GM12874 (cell line): Measurements from ENCODE around the gene PPP4R4.

Experiments used
- TF ChIP-seq, protein P1 (sequence below): IDR thresholded peaks from 2 replicates; pipeline ENCODE4 v1.5.1; 2011; ENCODE audit warnings: low read depth, mild to moderate bottlenecking, control low read depth, low read length, moderate library complexity; ENCODE audit not compliant: insufficient read depth

The PPP4R4 gene

DNA sequence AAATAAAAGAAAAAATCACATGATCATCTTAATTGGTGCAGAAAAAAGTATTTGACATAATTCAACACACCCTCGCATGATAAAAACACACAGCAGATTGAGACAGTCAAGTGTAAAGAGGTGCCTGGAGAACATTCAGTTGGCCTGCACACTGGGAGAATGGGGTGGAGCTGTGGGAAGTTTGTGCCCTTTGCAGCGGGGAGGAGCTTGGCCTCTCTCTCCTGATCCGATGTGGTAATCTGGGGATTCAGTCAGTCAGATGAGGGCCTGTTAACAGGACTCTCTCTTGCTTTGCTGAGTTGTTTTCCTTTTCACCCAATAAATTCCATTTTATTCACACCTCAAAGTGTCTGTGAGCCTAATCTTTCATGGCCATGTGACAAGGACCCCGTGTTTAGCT is 143.1 kb downstream of the PPP4R4 start:
- TF ChIP-seq, protein P1, sequence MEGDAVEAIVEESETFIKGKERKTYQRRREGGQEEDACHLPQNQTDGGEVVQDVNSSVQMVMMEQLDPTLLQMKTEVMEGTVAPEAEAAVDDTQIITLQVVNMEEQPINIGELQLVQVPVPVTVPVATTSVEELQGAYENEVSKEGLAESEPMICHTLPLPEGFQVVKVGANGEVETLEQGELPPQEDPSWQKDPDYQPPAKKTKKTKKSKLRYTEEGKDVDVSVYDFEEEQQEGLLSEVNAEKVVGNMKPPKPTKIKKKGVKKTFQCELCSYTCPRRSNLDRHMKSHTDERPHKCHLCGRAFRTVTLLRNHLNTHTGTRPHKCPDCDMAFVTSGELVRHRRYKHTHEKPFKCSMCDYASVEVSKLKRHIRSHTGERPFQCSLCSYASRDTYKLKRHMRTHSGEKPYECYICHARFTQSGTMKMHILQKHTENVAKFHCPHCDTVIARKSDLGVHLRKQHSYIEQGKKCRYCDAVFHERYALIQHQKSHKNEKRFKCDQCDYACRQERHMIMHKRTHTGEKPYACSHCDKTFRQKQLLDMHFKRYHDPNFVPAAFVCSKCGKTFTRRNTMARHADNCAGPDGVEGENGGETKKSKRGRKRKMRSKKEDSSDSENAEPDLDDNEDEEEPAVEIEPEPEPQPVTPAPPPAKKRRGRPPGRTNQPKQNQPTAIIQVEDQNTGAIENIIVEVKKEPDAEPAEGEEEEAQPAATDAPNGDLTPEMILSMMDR = no peak

GRCh38 chr14:94320243-94320642 is 146.1 kb downstream of the PPP4R4 start:
- TF ChIP-seq, protein P1 = no peak

- TF ChIP-seq, protein P1 = no peak
These were observed 147.5 kb downstream of the PPP4R4 start for GRCh38 chr14:94321421-94322271.

GRCh38 chr14:94322648-94323570 is 148.8 kb downstream of the PPP4R4 start, which contains the start of gene SERPINA6:
SERPINA6 (minus strand) TSS chr14:94323336; CDS start chr14:94314648, 8,688 bp downstream.
- TF ChIP-seq, protein P1 = no peak

GRCh38 chr14:94328196-94328595 is 154.1 kb downstream of the PPP4R4 start:
- TF ChIP-seq, protein P1 = no peak
